Measurements from ENCODE around the gene LIPF. TPM values are rescaled to one million over a fixed set of nuclear protein-coding genes. Genes with fewer than 3 reads are reported as not detected.
"Not testable (repeated sequence)": the region's sequence is repeated elsewhere in the genome, so short reads cannot be mapped to it uniquely, and the experiment has no call there.

LIPF gene, protein sequence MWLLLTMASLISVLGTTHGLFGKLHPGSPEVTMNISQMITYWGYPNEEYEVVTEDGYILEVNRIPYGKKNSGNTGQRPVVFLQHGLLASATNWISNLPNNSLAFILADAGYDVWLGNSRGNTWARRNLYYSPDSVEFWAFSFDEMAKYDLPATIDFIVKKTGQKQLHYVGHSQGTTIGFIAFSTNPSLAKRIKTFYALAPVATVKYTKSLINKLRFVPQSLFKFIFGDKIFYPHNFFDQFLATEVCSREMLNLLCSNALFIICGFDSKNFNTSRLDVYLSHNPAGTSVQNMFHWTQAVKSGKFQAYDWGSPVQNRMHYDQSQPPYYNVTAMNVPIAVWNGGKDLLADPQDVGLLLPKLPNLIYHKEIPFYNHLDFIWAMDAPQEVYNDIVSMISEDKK
- polyA plus RNA-seq (ENCODE audit: insufficient read length): not detected

DNA sequence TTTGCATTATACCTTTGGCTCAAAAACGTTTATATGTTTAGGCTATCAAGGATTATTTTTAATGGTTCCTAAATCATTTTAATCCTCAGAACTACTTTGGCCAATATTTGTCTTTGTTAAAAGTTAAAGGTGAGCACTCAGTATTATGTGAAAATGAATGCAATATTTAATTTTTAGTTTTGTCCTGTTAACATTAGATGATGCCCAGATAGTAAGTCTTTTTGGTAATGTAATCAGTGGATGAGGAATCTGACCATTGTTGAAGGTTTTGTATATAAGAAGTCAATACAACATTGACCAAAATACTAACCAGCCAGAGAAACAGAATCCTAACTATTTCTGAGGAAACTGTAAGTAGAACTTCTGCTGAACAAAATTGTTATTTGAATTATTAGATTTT is at the start of gene LIPF:
LIPF (plus strand) TSS at position 301 of the 400 bp plus-strand sequence. CDS start 2,856 bp downstream, outside the sequence.
- no peak for DNase-seq (ENCODE audit: low read depth)

DNA sequence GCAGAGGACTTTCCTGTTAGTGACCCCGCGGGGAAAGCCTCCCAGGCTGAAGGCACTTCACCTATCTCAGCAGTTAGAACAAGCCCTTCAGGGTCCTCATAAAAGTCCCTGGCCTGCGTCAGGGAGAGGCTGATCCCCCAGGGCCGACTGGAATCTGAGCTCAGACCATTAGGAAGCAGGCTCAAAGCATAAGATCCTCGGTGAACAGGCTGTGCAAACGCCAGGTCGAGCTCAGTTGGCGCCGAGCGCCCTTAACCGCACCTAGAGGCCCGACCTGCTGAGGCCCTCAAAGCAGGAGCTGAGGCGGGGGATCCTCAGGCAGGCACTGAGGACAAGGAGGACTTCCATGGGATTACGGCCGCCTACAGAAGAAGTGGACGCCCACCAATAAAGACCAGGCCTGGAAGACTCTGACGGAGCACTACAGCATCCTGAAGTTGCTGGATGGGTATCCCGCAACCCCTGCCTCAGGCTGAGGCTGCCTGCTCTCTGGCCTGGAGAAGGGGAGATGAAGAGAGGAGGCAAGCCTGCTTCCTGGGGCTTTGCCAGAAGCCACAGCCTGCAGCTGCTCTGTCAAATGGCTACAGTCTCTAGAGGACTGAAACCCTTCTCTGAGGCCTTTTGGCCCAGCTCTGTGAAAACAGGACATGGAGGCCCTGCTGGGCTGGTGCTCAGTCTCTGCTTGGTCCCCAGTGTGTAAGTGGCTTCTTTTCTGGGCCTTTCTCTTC is 47.8 kb upstream of the LIPF start:
- DNase-seq (ENCODE audit: low read depth): no peak

DNA sequence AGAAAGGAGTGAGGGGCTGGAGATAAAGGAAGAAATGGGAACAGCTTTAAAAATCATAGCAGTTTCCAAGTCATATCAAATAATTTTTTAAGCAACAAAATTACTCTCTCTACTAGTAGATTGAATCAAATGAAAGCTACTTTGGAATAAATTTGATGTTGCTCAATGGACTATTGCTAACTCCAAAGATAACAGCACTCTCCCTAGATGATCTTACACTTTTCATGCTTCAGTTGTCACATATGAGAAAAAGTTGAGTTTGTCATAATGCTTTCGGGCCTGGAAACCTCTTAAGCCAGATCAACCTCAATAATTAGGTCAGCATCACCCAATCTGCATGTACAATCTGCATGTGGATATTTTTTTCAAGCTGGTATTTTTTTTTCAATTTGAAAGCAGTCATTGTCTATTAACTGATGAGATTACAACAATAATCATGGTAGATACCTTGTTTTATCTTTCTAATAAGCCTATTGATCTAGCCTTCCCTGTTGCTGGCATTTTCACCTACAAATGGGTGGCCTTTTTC is 46.4 kb upstream of the LIPF start:
- DNase-seq (ENCODE audit: low read depth): no peak

DNA sequence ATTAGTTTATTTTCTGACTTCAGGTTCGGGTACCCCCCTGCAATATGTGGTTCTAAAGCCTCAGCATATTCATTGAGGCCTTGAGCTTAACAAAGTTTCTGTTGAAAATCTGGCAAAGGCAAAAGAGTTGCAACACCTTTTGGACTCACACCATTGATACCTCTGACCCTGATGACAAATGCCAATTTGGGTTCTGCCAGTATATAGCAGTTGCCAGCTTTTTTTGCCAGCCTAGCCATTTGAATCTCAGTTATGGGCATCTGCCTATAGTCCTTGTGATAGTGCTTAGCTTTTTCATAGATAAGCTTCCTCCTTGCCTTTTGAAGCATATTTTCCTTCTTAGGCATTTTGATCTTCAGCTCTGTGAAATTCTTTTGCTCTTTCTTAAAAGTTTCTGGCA is 45.7 kb upstream of the LIPF start:
- no peak for DNase-seq (ENCODE audit: low read depth)

DNA sequence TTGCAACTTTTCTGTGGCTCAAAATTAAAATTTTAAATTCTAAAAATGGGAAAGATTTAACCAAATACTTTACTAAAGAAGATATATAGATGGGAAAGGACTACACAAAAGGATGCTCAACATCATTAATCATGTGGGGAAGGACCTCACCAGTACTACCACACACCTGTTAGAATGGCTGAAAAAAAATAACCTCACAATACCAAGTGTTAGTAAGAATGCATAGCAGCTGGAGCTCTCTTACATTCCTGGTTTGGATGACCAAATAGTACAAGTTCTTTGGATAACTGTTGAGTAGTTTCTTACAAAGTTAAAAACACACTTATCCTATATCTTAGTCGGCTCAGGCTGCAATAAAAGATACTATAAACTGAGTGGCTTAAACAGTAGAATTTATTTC is 43.8 kb upstream of the LIPF start:
- DNase-seq (ENCODE audit: low read depth): no peak

DNA sequence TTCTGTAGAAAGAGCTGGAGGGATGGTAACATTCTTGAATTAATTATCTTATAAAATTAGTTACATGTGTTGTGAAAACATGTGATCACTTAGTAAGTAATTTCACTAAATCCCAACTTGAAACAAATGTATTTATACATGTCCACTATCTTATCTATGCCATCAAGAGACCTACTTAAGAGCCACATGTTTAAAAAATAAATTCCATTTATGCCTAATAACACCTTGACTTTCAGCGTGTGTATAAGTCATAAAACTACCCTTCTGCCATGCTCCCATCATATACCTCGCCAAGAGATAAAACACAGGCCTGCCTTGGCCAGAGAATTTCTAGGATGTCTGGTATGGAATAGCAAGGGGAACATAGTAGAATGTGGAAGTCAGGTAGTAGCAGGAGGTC is 40.4 kb upstream of the LIPF start:
- DNase-seq (ENCODE audit: low read depth): no peak

DNA sequence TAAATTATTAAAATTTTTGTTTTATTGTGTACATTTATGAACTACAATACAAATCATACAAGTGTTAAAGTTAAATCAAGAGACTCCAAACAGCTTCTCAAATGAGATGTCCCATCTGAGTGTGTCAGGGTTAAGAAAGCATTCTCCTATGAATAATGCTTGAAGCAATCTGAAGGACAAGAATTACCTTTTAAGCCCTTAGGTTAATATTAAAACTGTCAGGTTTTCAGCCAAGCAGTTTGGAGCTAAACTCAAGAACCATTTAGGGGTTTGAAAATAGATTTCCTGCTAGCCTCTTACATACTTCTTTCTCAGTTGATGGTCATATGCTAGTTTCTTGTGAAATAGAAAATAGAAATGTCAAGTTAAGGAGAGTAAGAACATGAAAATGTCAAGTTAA is 39.4 kb upstream of the LIPF start:
- no peak for DNase-seq (ENCODE audit: low read depth)

DNA sequence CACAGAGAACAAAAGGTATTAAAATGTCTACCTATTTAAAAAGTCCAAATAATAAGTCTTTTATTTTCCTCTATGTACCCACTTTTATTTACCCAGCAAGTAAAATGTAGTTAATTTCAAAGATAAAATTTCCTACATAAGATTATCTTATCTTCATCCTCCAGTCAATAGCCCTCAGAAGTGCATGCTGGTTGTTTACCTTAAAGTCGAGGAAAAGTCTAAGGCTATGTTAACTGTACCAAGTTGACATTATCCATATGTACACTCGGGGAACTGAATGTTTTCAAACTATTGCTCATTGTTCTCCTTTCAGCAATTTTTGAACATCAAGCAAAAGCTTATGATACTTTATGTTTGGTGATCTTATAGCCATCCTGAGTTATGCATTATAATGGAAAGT is 24.1 kb upstream of the LIPF start:
- DNase-seq (ENCODE audit: low read depth): no peak

DNA sequence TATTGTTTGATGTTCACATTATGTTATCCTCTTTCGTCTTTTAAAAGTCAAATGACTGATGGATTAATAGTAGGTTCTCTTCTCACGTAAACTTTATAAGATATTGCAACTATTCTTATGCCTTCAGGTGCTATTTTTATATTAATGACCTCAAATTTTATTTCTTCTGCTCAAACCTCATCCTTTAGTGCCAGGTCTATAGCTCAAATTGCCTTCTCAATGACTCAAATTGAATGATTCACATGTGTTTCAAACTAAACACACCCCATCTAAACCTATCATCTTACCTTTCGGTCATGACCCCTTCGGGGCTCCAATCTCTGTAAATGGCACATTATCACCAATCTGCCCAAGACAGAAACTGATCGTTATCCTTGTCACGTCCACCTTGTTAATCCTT is 22.0 kb upstream of the LIPF start:
- DNase-seq (ENCODE audit: low read depth): no peak

DNA sequence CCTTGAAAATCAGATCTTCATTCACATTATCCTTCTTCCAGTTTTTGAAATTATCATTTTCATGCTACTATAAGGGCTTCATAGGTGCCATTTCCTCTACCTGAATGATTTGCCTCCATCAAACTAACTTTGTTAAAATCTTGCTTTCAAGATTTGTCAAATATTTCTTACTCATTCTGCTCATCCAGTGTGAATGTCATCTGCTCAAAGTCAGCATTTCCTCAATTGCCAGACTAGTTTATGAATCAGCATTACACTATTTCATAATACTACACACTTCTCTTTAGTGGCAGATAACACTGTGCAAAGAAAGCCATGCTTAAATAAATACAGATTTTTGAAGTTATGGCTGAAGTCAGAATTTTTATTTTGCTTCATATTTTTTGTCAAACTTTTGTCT is 21.3 kb upstream of the LIPF start:
- no peak for DNase-seq (ENCODE audit: low read depth)

DNA sequence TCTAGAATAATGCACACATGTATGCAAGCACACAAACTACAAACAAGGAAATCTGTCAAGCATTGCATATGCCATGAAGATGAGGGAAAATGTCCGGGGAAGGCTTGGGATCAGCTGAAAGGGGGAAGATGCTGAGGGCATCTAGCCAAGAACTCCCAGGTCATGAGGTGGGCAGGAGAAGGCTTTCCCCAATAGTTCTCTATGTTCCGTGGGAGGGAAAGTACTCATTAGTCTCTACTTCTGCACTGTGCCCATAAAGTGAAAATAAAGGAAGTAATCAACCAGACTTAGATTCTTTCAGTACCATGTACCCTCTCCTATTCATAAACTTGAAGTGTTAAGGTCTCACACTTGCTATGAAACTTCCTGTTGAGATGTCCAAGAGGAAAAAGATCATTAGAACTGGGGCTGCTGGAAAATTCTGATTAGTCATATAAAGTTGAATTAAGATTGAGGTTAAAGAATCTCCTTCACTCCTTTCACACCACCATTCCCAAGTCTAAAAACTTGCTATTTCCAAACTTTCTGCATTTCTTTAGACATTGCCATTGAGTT is 17.1 kb upstream of the LIPF start:
- no peak for DNase-seq (ENCODE audit: low read depth)

DNA sequence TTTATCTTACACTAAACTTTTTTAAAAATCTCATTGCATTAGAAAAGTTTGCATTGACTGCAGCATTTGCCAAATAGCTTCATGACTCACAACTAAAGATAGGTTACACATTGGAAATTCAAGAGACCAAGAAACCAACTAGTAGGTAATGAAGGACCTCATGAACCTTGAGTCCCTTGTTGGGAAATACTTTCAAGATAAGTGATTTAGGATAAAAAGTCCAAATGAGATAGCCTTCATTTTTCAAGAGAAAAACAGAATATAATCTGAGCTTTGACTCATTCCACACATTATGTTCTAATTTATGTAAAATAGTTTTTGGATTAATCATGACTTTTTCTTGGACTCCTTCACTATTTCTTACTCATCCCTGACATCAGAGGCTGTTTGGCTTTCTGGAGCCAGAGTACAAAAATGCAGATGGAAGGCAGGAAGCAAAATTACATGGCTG is 13.1 kb upstream of the LIPF start:
- no peak for DNase-seq (ENCODE audit: low read depth)

DNA sequence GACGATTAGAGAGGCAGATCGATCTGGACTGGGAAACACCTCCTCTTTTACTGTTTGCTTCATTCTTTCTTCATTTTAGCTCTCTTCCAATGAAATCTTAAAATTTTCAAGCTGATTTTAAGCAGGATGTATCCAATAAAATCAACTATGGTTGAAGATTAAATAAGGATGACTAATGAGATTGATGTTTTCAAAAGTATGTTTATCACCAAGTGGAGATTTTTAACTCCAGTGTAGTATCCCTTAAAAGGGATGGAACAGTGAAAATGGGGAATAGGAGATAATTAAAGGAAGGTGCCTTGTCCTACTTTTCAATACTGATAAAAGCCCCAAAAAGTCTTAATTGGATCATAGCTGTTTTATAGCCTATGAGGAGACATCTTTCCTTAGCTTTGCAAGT is 11.6 kb upstream of the LIPF start:
- no peak for DNase-seq (ENCODE audit: low read depth)

DNA sequence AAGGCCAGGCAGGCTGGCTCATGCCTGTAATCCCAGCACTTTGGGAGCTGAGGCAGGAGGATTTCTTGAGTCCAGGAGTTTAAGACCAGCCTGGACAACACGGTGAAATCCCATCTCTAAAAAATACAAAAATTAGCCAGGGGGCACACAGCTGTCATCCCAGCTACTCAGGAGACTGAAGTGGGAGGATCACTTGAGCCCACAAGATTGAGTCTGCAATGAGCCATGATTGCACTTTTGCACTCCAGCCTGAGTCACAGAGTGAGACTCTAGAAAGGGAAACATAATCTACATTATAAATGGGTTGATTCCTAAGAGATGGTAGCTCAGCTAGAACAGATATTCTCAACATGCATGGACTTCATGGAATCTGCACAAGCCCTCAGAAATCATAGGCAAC is 6.3 kb upstream of the LIPF start:
- DNase-seq (ENCODE audit: low read depth): no peak

DNA sequence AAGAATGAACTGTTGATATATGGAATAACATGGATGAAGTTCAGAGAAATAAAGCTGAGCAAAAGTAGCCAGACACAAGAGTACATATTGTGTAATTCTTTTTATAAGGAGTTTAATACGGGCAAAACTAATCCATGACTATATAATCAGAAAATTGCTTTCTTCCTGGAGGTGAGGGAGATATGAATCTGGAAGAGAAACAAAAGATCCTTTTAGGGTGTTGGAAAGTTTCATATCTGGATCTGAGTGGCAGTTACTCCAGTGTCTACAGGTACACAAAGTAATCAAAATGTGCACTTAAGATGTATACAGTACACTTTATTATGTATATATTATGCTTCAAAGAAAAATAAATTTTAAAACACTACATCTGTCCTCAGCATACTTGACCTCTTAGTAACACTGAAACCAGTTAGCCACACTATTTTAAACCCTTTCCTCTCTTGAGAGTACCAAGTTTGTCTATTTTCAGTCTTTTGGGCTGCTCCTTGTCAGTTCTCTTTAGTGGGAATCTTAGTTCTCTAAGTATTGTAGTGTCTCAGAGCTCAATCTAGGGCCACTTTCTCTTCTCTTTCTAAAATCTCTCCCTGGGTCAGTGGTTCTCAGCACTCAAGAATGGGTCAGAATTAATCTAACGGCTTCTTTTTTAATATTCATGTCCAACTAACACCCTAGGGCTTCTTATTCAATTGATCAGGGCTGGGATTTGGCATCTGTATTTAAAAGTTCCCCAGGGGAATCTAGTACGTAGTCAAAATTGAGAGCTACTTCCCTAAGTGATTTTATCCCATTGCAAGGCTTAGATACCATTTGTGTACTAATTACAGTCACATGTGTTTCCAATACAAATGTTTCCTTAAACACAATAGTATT is 4.3 kb upstream of the LIPF start:
- DNase-seq (ENCODE audit: low read depth): no peak

DNA sequence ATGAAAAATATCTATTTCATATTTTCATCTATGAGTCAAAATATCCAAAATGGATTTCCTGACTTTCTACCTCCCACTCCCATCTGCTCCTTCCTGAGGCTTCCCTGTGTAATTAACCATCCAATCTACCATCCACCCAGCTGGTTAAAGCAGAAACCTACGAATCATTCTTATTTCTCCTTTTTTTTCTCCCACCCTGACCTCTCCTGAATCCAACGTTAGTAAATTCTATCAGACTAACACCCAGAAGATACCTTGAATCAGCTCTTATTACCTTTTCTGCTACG is 3.7 kb upstream of the LIPF start:
- no peak for DNase-seq (ENCODE audit: low read depth)

DNA sequence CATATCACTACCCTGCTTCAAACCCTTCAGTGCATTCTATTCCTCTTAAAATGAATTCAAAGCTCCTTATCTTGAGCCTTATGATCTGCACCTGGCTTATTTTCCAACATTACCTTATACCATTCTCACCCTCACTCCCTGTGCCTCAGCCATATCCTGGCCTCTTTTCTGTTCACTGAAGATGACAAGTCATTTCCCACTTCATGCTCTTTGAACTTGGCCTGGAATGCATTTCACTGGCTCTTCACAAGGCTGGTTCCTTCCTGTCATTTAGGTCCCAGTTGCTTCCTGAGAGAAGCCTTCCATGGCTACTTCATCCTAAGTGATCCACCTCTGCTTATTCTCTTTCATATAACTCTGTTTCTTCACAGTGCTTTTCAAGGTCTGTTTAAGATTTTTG is 3.2 kb upstream of the LIPF start:
- no peak for DNase-seq (ENCODE audit: low read depth)

DNA sequence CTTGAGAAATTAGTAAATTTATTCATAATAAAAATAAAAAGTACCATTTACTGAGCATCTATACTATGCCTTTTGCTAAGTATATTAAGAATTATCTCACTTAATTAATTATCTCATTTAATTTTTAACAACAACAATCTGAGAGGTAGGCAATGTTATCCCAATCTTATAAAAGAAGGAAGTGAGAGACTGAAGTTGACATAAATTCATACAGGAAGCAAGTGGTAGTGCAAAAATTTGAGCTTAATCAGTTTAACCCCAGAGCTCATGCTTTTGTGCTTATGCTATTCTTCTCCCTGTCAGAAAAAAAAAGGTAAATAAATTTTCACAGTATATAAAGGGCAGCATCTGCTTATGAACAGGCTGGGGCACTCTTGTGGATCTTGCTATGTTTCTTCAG is 2.7 kb upstream of the LIPF start:
- no peak for DNase-seq (ENCODE audit: low read depth)

DNA sequence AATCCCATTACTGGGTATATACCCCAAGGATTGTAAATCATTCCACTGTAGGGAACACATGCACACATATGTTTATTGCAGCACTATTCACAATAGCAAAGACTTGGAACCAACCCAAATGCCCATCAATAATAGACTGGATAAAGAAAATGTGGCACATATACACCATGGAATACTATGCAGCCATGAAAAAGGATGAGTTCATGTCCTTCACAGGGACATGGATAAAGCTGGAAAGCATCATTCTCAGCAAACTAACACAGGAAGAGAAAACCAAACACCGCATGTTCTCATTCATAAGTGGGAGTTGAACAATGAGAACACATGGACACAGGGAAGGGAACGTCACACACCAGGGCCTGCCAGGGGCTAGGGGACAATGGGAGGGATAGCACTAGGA is 1.1 kb upstream of the LIPF start:
- not testable (repeated sequence) for DNase-seq (ENCODE audit: low read depth)

DNA sequence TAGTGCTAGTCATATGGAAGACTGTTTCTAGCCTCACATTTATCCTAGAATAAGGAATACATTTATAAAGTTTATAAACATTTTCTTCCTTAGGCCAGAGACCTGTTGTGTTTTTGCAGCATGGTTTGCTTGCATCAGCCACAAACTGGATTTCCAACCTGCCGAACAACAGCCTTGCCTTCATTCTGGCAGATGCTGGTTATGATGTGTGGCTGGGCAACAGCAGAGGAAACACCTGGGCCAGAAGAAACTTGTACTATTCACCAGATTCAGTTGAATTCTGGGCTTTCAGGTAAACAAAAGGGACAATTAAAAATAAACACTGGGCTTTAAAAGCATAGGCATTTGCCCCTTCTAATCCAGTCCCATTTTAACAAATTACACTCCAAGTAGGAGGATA is 4.2 kb downstream of the LIPF start:
- DNase-seq (ENCODE audit: low read depth): no peak

DNA sequence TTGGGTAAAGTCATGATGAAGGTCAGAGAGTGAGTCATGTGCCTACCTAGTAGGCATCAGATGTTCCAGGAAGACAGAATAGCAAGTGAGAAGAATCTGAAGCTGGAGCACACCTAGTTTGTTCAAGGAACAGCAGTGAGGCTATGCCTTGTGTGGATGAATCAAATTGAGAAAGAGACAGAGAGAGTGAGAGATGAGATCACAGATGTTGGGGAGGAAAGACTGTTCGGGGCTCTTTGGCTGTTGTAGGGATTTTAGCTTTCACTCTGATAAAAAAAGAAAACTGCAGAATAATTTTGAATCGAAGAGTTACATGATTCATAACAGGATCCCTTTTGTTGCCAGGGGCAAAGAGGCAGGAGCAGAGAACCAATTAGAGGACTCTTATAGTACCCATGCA is 6.3 kb downstream of the LIPF start:
- no peak for DNase-seq (ENCODE audit: low read depth)

DNA sequence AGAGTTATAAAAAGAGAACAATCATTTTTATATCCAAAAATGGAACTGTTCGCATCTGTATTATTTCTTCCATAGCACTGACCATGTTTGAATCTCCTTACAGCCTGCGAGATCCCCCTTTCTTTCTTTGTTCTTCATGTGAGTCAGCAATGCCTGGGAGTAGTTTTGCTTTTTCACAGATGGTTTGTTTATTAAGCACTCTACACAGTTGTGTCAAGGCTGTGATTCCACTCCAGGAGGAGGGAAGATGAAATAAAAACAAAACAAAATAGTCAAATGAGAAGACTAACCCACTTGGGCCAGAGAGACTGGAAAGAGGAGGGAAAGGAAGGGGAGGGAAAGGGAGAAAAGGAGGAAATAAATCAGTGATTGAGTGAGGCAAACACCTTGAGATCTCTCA is 7.8 kb downstream of the LIPF start:
- DNase-seq (ENCODE audit: low read depth): no peak
